ENCODE measurements around the gene JMJD1C.

Gene JMJD1C

GRCh38 chr10:63314020-63314419, 151.8 kb downstream of the JMJD1C start:
- H3K14ac ChIP-seq (ENCODE audit: low read length in 2 of 2) = no peak overlapping the region
- no peak overlapping the region for H3K27ac ChIP-seq (ENCODE audit: low read length, poor library complexity, severe bottlenecking)
- H2BK12ac ChIP-seq (ENCODE audit: low read length in 2 of 2) = no peak overlapping the region
- peaks cover 19% of the 10 kb centered on the region for H3K79me1 ChIP-seq (replicated peaks; ENCODE audit: low read length, poor library complexity, severe bottlenecking)
- H3K4me2 ChIP-seq (ENCODE audit: low read length, poor library complexity, severe bottlenecking) = no peak overlapping the region
- no peak overlapping the region for H4K91ac ChIP-seq (ENCODE audit: low read length)
- peaks cover 2% of the 10 kb centered on the region for H3K4me1 ChIP-seq (ENCODE audit: control insufficient read depth, insufficient read depth, low read depth, low read length)
- no peak overlapping the region for H2BK120ac ChIP-seq (ENCODE audit: low read depth, low read length)
- no peaks in the 10 kb centered on the region for H3K36me3 ChIP-seq (ENCODE audit: control insufficient read depth in 1 of 2, insufficient read depth in 2 of 2, low read depth in 1 of 2, low read length in 2 of 2)
- no peaks in the 10 kb centered on the region for H3K9me3 ChIP-seq (ENCODE audit: control insufficient read depth, low read length)
- H2BK5ac ChIP-seq (ENCODE audit: low read depth, low read length, poor library complexity, severe bottlenecking) = no peak overlapping the region
- 100% methylated on average over 1 of the region's 1 CpG for WGBS
- H3K4ac ChIP-seq (ENCODE audit: low read depth in 1 of 2, low read length in 2 of 2) = no peak overlapping the region
- no peak overlapping the region for H3K4me3 ChIP-seq (ENCODE audit: insufficient read depth in 1 of 2, low read depth in 1 of 2, low read length in 2 of 2)
- no peak for DNase-seq
- no peak overlapping the region for H2BK15ac ChIP-seq (ENCODE audit: low read depth, poor library complexity, severe bottlenecking)
- no peak overlapping the region for H3K9ac ChIP-seq (ENCODE audit: low read length)
- no peak overlapping the region for H2AFZ ChIP-seq (ENCODE audit: low read depth, low read length)
- no peaks in the 10 kb centered on the region for H3K27me3 ChIP-seq (ENCODE audit: control insufficient read depth in 1 of 2, insufficient read depth in 1 of 2, low read length in 2 of 2)
- H3K23ac ChIP-seq (ENCODE audit: low read length in 2 of 2) = no peak overlapping the region
- H4K8ac ChIP-seq (ENCODE audit: low read length) = no peak overlapping the region
- no peak overlapping the region for H2AK5ac ChIP-seq (ENCODE audit: low read length, severe bottlenecking)
- H3K18ac ChIP-seq (ENCODE audit: low read depth in 1 of 2, low read length in 2 of 2) = peak overlapping the region in 1 of 2 experiments; percentile 21

GRCh38 chr10:63313066-63313717, 152.6 kb downstream of the JMJD1C start:
- Histone ChIP-seq H2AFZ (ENCODE audit: low read depth, low read length) (no peak overlapping the region), H2BK5ac (ENCODE audit: low read depth, low read length, poor library complexity, severe bottlenecking) (no peak overlapping the region), H2AK5ac (ENCODE audit: low read length, severe bottlenecking) (no peak overlapping the region), H2BK12ac (ENCODE audit: low read length in 2 of 2) (no peak overlapping the region), H3K4me2 (ENCODE audit: low read length, poor library complexity, severe bottlenecking) (no peak overlapping the region), H3K23ac (ENCODE audit: low read length in 2 of 2) (no peak overlapping the region), H3K9me3 (ENCODE audit: control insufficient read depth, low read length) (no peaks in the 10 kb centered on the region), H2BK120ac (ENCODE audit: low read depth, low read length) (no peak overlapping the region), H4K91ac (ENCODE audit: low read length) (no peak overlapping the region), H3K18ac (ENCODE audit: low read depth in 1 of 2, low read length in 2 of 2) (no peak overlapping the region), H3K79me1 (replicated peaks; ENCODE audit: low read length, poor library complexity, severe bottlenecking) (peaks cover 19% of the 10 kb centered on the region), H3K9ac (ENCODE audit: low read length) (no peak overlapping the region), H3K36me3 (ENCODE audit: control insufficient read depth in 1 of 2, insufficient read depth in 2 of 2, low read depth in 1 of 2, low read length in 2 of 2) (no peaks in the 10 kb centered on the region), H3K4ac (ENCODE audit: low read depth in 1 of 2, low read length in 2 of 2) (no peak overlapping the region), H3K14ac (ENCODE audit: low read length in 2 of 2) (no peak overlapping the region), H3K27me3 (ENCODE audit: control insufficient read depth in 1 of 2, insufficient read depth in 1 of 2, low read length in 2 of 2) (no peaks in the 10 kb centered on the region), H4K8ac (ENCODE audit: low read length) (no peak overlapping the region), H3K4me3 (ENCODE audit: insufficient read depth in 1 of 2, low read depth in 1 of 2, low read length in 2 of 2) (no peak overlapping the region), H3K4me1 (ENCODE audit: control insufficient read depth, insufficient read depth, low read depth, low read length) (peaks cover 2% of the 10 kb centered on the region), H2BK15ac (ENCODE audit: low read depth, poor library complexity, severe bottlenecking) (no peak overlapping the region), H3K27ac (ENCODE audit: low read length, poor library complexity, severe bottlenecking) (no peak overlapping the region)
- no peak for DNase-seq
- WGBS = 95% methylated on average over 2 of the region's 3 CpGs

- no peak overlapping the region for H3K4me2 ChIP-seq (ENCODE audit: low read length, poor library complexity, severe bottlenecking)
- no peak for DNase-seq
- H3K27me3 ChIP-seq (ENCODE audit: control insufficient read depth in 1 of 2, insufficient read depth in 1 of 2, low read length in 2 of 2) = no peaks in the 10 kb centered on the region
- H3K4me1 ChIP-seq (ENCODE audit: control insufficient read depth, insufficient read depth, low read depth, low read length) = peaks cover 2% of the 10 kb centered on the region
- no peak overlapping the region for H2BK12ac ChIP-seq (ENCODE audit: low read length in 2 of 2)
- H3K9ac ChIP-seq (ENCODE audit: low read length) = no peak overlapping the region
- H3K36me3 ChIP-seq (ENCODE audit: control insufficient read depth in 1 of 2, insufficient read depth in 2 of 2, low read depth in 1 of 2, low read length in 2 of 2) = no peaks in the 10 kb centered on the region
- no peak overlapping the region for H3K14ac ChIP-seq (ENCODE audit: low read length in 2 of 2)
- no peak overlapping the region for H4K91ac ChIP-seq (ENCODE audit: low read length)
- H3K9me3 ChIP-seq (ENCODE audit: control insufficient read depth, low read length) = no peaks in the 10 kb centered on the region
- no peak overlapping the region for H3K23ac ChIP-seq (ENCODE audit: low read length in 2 of 2)
- H3K4ac ChIP-seq (ENCODE audit: low read depth in 1 of 2, low read length in 2 of 2) = no peak overlapping the region
- no peak overlapping the region for H2BK5ac ChIP-seq (ENCODE audit: low read depth, low read length, poor library complexity, severe bottlenecking)
- no peak overlapping the region for H3K27ac ChIP-seq (ENCODE audit: low read length, poor library complexity, severe bottlenecking)
- no peak overlapping the region for H2AFZ ChIP-seq (ENCODE audit: low read depth, low read length)
- H3K18ac ChIP-seq (ENCODE audit: low read depth in 1 of 2, low read length in 2 of 2) = no peak overlapping the region
- H2AK5ac ChIP-seq (ENCODE audit: low read length, severe bottlenecking) = no peak overlapping the region
- no peak overlapping the region for H3K4me3 ChIP-seq (ENCODE audit: insufficient read depth in 1 of 2, low read depth in 1 of 2, low read length in 2 of 2)
- no peak overlapping the region for H4K8ac ChIP-seq (ENCODE audit: low read length)
- H2BK120ac ChIP-seq (ENCODE audit: low read depth, low read length) = no peak overlapping the region
- peaks cover 12% of the 10 kb centered on the region for H3K79me1 ChIP-seq (replicated peaks; ENCODE audit: low read length, poor library complexity, severe bottlenecking)
- H2BK15ac ChIP-seq (ENCODE audit: low read depth, poor library complexity, severe bottlenecking) = no peak overlapping the region
These were observed 157.1 kb downstream of the JMJD1C start for GRCh38 chr10:63308628-63309027.

- Histone ChIP-seq H3K9ac (ENCODE audit: low read length) (no peak overlapping the region), H3K4ac (ENCODE audit: low read depth in 1 of 2, low read length in 2 of 2) (no peak overlapping the region), H2BK12ac (ENCODE audit: low read length in 2 of 2) (no peak overlapping the region), H2AK5ac (ENCODE audit: low read length, severe bottlenecking) (no peak overlapping the region), H3K18ac (ENCODE audit: low read depth in 1 of 2, low read length in 2 of 2) (no peak overlapping the region), H3K23ac (ENCODE audit: low read length in 2 of 2) (no peak overlapping the region), H3K27me3 (ENCODE audit: control insufficient read depth in 1 of 2, insufficient read depth in 1 of 2, low read length in 2 of 2) (no peaks in the 10 kb centered on the region), H4K8ac (ENCODE audit: low read length) (no peak overlapping the region), H2BK120ac (ENCODE audit: low read depth, low read length) (no peak overlapping the region), H4K91ac (ENCODE audit: low read length) (no peak overlapping the region), H3K14ac (ENCODE audit: low read length in 2 of 2) (no peak overlapping the region), H3K4me1 (ENCODE audit: control insufficient read depth, insufficient read depth, low read depth, low read length) (peaks cover 9% of the 10 kb centered on the region), H2BK15ac (ENCODE audit: low read depth, poor library complexity, severe bottlenecking) (no peak overlapping the region), H3K9me3 (ENCODE audit: control insufficient read depth, low read length) (no peaks in the 10 kb centered on the region), H3K4me3 (ENCODE audit: insufficient read depth in 1 of 2, low read depth in 1 of 2, low read length in 2 of 2) (no peak overlapping the region), H3K79me1 (replicated peaks; ENCODE audit: low read length, poor library complexity, severe bottlenecking) (peaks cover 9% of the 10 kb centered on the region), H2AFZ (ENCODE audit: low read depth, low read length) (no peak overlapping the region), H3K27ac (ENCODE audit: low read length, poor library complexity, severe bottlenecking) (no peak overlapping the region), H2BK5ac (ENCODE audit: low read depth, low read length, poor library complexity, severe bottlenecking) (no peak overlapping the region), H3K36me3 (ENCODE audit: control insufficient read depth in 1 of 2, insufficient read depth in 2 of 2, low read depth in 1 of 2, low read length in 2 of 2) (no peaks in the 10 kb centered on the region), H3K4me2 (ENCODE audit: low read length, poor library complexity, severe bottlenecking) (no peak overlapping the region)
- no peak for DNase-seq
- WGBS = 100% methylated on average over 2 of the region's 3 CpGs
These were observed 161.6 kb downstream of the JMJD1C start for GRCh38 chr10:63304146-63304545.
